Bronchial epithelial cell (primary cell): ENCODE results near the gene TCEA2. TPM values are rescaled to one million over a fixed set of nuclear protein-coding genes. Genes with fewer than 3 reads are reported as not detected.

Source experiments
- DNase-seq: peaks from one replicate; pipeline ENCODE4 v3.0.0-alpha.2; 2010; ENCODE audit warnings: low read depth
- FAIRE-seq: peaks from 2 replicates; lab custom pipeline; 2011; peaks lifted over from hg19 to GRCh38; lab: Jason Lieb, UNC
- H3K27me3 ChIP-seq: 2 replicates; pipeline ENCODE4 v1.5.1; 2011; ENCODE audit warnings: low read length; ENCODE audit not compliant: control insufficient read depth, insufficient read depth
- H3K36me3 ChIP-seq: 2 replicates; pipeline ENCODE4 v1.5.1; 2011; ENCODE audit warnings: low read length; ENCODE audit not compliant: control insufficient read depth, insufficient read depth
- H3K4me3 ChIP-seq: 2 replicates; pipeline ENCODE4 v1.5.1; 2011; ENCODE audit warnings: mild to moderate bottlenecking, low read depth, low read length, control low read depth
- total RNA-seq: library from RNA; depleted of rRNA; stranded (reverse); fragments of >200 nt; gene quantifications from 2 replicates; pipeline ENCODE4 v1.2.1, GENCODE V29; 2014
- TF ChIP-seq, protein P1 (sequence below): IDR thresholded peaks from 2 replicates; pipeline ENCODE4 v1.5.1; 2011; ENCODE audit warnings: mild to moderate bottlenecking, moderate library complexity, low read length, control low read depth, inconsistent platforms; ENCODE audit not compliant: insufficient read depth, severe bottlenecking

The TCEA2 gene
- total RNA-seq, 1 donor from 2014 or later: 5.5 TPM

- Histone ChIP-seq H3K27me3 (no peaks in the 10 kb centered on the region), H3K36me3 (peaks cover 44% of the 10 kb centered on the region), H3K4me3 (no peak overlapping the region)
- TF ChIP-seq, protein P1, sequence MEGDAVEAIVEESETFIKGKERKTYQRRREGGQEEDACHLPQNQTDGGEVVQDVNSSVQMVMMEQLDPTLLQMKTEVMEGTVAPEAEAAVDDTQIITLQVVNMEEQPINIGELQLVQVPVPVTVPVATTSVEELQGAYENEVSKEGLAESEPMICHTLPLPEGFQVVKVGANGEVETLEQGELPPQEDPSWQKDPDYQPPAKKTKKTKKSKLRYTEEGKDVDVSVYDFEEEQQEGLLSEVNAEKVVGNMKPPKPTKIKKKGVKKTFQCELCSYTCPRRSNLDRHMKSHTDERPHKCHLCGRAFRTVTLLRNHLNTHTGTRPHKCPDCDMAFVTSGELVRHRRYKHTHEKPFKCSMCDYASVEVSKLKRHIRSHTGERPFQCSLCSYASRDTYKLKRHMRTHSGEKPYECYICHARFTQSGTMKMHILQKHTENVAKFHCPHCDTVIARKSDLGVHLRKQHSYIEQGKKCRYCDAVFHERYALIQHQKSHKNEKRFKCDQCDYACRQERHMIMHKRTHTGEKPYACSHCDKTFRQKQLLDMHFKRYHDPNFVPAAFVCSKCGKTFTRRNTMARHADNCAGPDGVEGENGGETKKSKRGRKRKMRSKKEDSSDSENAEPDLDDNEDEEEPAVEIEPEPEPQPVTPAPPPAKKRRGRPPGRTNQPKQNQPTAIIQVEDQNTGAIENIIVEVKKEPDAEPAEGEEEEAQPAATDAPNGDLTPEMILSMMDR: no peak
- no peak for DNase-seq
- FAIRE-seq: no peak
Observed at GRCh38 chr20:64024141-64024990, 38.6 kb upstream of the TCEA2 start.

- TF ChIP-seq, protein P1: no peak
- FAIRE-seq: no peak
- no peak for DNase-seq
- H3K27me3 ChIP-seq: no peaks in the 10 kb centered on the region
- peaks cover 47% of the 10 kb centered on the region for H3K36me3 ChIP-seq
- H3K4me3 ChIP-seq: no peak overlapping the region
Observed at GRCh38 chr20:64025101-64025825, 37.7 kb upstream of the TCEA2 start.

DNA sequence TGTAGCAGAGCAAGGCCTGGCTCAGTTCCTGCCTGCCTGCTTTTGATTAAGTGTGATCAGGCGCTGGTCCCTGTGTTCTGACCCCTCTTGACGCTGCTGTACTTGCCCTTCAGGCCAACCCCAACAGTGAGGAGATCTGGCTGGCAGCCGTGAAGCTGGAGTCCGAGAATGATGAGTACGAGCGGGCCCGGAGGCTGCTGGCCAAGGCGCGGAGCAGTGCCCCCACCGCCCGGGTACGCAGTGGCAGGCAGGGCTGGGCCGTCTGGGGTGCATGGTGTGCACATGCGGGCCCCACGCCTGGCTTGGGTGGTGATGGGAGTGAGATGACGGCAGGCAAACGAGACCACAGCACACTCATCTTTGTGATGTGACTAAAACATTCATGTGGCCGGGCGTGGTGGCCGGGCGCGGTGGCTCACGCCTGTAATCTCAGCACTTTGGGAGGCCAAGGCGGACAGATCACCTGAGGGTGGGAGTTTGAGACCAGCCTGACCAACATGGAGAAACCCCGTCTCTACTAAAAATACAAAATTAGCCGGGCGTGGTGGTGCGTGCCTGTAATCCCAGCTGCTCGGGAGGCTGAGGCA is 37.1 kb upstream of the TCEA2 start:
- FAIRE-seq (no peak), DNase-seq (no peak)
- peaks cover 50% of the 10 kb centered on the region for H3K36me3 ChIP-seq
- TF ChIP-seq, protein P1: no peak
- H3K4me3 ChIP-seq: no peak overlapping the region
- H3K27me3 ChIP-seq: no peaks in the 10 kb centered on the region

GRCh38 chr20:64027981-64028685 is 34.9 kb upstream of the TCEA2 start:
- no peak for DNase-seq
- Histone ChIP-seq H3K27me3 (no peaks in the 10 kb centered on the region), H3K36me3 (peaks cover 47% of the 10 kb centered on the region), H3K4me3 (no peak overlapping the region)
- TF ChIP-seq, protein P1: no peak
- FAIRE-seq: no peak

- DNase-seq (no peak), FAIRE-seq (no peak)
- TF ChIP-seq, protein P1: no peak
- H3K36me3 ChIP-seq: peaks cover 40% of the 10 kb centered on the region
- no peaks in the 10 kb centered on the region for H3K27me3 ChIP-seq
- no peak overlapping the region for H3K4me3 ChIP-seq
Observed at GRCh38 chr20:64029293-64030117, 33.5 kb upstream of the TCEA2 start.
